ENCODE measurements around the gene ATP2C2.
"Not testable (repeated sequence)": the region's sequence is repeated elsewhere in the genome, so short reads cannot be mapped to it uniquely, and the experiment has no call there.

Gene ATP2C2

DNA sequence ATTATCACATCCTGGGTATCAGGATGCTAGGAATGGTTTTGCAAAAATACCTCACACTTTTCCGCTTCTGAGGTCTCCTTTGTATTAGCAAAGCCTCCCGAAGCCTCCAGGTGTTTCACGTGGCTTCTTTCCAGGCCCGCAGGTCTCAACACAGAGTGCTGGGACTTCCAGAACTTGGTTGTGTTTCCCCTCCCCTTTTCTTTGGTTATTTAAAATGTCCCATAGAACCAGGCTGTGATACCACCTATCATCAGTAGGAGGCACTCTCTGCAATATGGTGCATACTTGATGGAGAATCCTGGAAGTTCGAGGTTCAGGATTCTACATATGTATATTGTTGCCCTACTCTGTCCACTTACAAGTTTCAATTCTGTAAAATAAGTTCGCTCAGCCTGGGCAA, 28.8 kb downstream of the ATP2C2 start:
- DNase-seq (ENCODE audit: low read depth) = no peak

DNA sequence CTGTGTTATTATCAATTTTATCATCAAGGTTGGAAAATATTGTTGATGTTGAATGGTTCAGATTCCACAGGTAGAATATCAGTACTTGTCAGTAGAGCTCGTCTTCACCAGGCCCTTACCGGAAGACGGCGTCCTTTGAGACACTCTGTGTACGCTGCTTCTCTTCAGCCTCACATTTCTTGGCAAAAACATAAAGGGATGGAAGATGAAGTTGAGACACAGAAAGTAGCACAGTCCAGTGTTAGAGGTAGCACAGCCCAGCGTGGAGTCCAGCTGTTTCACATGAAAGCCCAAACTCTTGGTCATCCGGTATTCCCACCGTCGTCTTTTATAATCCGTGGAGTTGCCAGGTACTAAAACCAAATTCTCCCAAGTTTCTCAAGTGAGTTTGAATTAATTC, 30.4 kb downstream of the ATP2C2 start:
- no peak for DNase-seq (ENCODE audit: low read depth)

DNA sequence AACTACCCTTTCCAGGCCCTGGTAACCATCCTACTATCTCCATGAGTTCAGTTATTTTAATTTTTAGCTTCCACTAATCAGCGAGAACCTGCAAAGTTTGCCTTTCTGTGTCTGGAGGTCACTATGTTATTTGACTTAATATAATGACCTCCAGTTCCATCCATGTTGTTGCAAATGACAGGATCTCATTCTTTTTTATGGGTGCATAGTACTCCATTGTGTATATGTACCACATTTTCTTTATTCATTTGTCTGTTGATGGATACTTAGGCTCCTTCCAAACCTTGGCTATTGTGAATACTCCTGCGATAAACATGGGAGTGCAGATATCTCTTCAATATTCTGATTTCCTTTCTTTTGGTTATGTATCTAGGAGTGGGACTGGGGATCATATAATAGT, 31.6 kb downstream of the ATP2C2 start:
- not testable (repeated sequence) for DNase-seq (ENCODE audit: low read depth)

DNA sequence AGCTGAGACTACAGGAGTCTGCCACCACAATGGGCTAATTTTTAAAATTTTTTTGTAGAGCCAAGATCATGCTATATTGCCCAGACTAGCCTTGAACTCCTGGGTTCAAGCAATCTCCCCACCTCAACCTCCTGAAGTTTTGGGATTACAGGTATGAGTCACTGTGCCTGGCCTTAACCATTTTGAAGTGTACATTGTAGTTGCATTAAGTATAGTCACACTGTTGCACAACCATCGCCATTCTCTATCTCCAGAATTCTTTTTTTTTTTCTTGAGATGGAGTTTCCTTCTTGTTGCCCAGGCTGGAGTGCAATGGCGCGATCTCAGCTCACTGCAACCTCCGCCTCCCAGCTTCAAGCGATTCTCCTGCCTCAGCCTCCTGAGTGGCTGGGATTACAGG, 35.1 kb downstream of the ATP2C2 start:
- DNase-seq (ENCODE audit: low read depth) = not testable (repeated sequence)

DNA sequence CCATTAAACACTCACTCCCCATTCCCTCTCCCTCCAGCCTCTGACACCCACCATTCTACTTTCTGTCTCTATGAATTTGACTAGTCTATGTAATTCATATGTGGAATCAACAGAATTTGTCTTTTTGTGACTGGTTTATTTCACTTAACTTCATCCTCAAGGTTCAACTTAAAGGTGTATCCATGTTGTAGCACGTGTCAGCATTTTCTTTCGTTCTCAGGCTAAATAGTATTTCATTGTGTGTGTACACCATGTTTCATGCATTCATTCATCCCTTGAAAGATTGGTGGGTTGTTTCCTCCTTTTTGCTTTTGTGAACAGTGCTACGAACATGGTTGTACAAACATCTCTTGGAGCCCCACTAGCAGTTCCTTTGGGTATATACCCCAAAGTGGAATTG, 36.0 kb downstream of the ATP2C2 start:
- no peak for DNase-seq (ENCODE audit: low read depth)

DNA sequence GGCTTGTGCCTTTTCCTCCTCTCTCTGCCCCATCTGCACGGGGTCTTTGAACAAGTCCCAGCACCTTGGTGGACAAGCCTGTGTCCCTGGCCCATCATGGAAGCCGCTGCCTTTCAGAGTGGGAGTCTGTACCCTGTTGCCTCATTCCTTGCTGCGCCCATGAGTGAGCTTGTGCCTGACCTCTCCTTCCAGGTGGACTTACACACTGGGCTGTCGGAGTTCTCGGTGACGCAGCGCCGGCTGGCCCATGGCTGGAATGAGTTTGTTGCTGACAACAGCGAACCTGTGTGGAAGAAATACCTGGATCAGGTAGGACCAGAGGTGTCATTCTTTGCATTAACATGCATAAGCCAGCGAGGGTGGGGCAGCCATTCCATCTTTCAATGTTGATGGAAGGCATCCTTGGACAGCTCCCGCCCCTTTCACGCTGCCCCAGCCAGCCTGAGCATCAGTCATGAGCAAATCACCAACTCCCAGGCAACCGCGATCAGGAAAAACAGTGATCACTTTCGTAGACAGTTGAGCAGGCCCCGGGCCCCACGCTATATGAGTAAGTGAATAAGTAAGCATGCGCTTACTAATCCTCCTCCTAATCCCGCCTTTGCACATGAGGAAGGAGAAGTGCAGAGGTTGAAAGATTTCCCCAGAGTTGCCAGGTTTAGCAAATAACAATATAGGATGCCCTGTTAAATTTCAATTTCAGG, 36.8 kb downstream of the ATP2C2 start:
- DNase-seq (ENCODE audit: low read depth) = no peak

DNA sequence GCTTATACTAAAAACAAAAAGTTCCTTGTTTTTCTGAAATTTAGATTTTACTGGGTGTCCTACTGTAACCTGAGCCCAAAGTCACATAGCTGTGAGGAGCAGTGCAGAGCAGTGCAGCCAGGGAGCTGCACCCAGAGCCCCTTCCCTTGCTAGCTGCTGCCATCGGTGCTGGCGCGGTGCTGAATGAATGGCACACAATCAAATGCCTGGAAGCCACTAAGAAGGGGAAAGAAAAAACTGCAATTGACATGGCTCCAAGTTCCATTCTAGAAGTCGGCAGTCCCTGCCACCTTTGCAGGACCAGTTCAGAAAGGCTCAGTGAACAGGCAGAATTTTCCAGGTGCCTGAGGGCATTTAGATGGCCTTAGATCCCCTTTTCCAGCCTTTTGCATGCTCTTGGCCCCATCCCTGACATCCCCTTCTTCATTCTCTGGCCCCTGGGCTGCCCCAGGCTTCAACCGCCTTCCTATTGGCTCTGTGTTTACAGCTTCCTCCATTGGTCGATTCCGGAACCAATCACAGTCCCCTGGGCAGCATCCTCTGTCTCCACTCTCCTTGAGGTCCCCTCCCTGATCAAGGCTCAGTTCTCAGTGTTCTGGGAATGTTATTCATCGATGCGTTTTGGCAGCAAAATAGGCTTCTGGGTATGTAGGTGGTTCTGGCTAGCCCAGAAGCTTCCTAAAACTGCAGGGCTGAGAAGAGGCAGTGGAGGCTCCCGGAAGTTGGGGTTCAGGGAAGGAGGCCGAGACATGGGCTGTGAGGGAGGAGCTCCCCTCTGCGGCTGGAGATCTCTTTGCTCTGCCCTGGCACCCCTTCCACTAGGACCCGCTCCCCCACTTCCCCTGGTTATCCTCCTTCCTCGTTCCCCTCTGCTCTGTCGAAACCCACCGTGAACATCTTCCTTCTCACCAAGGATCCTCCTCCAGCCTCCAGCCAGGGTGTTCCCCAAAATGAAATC, 37.9 kb downstream of the ATP2C2 start:
- DNase-seq (ENCODE audit: low read depth) = no peak

DNA sequence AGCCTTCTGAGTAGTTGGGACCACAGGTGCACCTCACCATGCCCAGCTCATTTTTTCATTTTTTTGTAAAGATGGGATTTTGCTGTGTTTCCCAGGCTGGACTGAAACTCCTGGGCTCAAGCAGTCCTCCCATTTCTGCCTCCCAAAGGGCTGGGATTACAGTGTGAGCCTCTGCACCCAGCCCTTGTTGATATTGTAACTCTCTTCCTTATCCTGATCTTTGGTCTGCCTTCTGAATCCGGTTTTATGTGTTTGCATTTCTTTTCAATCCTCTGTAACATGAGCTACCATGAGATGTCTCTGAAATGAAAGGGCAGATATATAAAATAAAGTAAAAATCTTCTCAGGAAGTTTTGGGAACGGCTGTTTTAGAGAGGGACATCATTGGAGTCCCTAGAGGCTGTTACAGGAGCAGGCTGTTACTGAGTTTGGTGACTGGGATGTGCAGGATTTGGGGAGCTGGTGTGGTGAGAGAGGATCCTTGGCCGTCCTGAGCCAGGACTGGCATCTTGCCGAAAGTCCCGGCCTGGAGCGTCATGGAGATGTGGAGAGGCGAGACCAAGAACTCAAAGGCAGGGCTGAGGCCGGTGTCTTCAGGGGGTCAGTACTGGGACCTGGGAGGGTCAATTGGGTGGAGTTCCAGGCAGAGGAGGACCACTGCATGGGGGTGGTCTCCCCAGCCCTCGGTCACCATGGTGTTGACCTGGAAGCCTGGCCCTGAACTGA, 39.4 kb downstream of the ATP2C2 start:
- DNase-seq (ENCODE audit: low read depth) = no peak

DNA sequence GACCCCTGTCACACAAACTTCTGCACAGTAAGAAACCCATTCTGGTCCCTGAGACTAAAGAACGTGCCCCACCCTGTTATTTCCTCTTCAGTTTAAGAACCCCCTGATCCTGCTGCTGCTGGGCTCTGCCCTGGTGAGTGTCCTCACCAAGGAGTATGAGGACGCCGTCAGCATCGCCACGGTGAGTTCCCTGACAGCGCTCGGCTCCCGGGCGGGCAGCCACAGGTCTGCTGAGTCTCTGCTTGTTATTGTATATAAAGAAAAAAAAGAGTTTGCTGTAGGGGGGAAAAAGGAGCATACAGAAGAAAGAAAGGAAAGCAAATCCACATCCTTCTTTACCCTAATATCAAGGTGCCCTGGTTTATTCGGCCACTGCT, 40.0 kb downstream of the ATP2C2 start:
- DNase-seq (ENCODE audit: low read depth) = no peak

DNA sequence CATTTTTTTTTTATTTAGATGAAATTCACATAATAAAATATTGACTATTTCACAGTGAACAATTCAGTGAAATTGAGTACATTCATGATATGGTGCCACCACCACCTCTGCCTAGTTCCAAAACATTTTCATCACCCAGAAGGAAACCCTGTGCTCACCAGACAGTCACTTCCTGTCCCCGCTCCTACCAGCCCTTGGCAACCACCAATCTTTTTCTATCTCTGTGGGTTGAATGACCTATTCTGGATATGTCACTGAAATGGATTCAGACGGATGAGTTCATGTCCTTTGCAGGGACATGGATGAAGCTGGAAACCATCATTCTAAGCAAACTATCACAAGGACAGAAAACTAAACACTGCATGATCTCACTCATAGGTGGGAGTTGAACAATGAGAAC, 40.5 kb downstream of the ATP2C2 start:
- DNase-seq (ENCODE audit: low read depth) = no peak

DNA sequence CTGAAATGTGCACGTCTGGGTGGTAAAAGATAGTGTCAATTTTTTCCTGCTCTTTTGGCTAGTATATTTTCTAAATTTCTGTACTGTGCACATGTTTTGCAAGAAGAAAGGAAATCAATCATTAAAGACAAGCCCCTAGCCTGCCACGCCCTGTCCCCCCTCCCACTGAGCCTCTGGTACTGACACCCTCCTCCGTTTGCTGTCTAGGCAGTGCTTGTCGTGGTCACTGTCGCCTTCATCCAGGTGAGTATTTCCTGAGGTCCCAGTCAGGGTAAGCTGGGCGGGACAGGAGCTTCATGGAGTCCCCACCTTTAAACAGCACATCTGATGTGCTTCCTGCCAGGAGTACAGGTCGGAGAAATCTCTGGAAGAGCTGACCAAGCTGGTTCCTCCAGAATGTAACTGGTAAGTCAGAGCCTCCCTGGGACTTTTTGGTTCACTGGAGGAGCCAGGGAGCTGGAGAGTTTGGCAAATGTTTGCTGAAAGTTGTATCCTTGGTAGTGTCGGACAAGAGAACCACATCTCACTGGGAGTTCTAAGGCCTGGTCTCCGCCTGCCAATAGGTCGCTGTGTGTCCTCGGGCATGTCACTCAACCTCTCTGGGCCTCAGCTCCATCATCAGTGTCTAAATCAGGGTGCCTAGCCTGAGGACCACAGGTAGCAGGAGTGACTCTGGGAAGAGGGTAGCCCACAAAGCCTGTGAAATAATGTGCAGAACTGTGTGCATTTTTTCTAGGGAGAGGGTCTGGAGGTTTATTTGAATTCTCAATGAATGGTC, 42.2 kb downstream of the ATP2C2 start:
- DNase-seq (ENCODE audit: low read depth) = no peak

DNA sequence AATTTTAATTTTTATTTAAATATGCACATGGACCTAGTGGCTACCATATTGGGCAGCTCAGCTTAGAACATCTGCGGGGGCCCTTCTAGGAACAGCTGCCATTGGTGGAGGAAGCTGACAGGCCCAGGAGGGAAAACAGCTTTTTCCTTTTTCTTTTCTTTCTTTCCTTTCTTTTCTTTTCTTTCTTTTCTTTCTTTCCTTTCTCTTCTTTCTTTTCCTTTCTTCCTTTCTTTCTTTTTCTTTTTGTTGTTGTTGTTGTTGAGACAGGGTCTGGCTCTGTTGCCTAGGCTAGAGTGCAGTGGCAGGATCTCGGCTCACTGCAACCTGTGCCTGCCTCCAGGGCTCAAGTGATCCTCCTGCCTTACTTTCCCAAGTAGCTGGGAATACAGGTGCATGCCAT, 43.4 kb downstream of the ATP2C2 start:
- no peak for DNase-seq (ENCODE audit: low read depth)

DNA sequence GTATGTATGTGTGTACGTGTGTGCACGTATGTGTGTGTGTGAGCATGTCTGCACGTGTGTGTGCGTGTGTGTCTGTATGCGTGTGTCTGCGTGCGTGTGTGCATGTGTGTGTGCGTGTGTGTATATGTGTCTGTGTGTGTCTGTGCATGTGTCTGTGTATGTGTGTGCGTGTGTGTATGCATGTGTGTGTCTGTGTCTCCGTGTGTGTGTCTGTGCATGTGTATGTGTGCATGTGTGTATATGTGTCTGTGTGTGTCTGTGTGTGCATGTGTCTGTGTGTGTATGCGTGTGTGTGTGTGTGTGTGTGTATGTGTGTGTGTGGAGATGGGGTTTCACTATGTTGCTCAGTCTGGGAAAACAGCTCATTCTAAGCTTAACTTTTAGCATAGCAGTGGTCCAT, 43.9 kb downstream of the ATP2C2 start:
- no peak for DNase-seq (ENCODE audit: low read depth)

DNA sequence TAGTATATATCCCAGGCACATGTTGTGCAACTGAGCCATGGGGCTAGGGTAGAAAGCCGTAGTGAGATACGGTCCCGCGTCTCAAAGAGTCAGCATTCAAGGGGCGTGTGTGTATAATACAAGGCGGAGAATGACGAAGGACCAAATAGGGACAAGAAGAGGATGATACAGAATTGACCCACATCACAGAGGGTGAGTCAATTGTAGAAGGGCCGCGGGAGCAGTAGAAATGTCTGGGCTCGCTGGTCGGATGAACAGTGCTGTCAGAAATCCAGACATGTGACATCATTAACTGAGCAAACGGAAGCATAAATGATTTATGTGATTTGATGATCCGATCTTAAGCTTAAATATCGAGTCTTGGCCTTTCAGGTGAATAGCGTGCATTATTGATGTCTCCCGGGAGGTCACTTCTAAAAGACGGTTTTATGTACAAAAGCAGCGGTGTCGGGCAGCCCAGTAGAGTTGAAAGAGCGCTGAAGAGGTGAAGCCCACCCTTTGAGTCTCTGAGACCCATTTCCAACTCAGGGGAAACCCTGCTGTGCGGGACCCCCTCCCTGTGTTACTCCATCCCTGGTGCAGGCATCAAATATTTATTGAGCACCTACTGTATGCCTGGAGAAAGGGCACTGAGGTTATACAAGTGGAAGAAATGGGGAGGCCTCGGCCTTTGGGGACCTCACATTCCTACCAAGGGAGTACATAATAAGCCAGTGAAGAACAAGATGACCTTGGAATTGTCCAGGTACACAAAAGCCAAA, 45.1 kb downstream of the ATP2C2 start:
- DNase-seq (ENCODE audit: low read depth) = no peak

DNA sequence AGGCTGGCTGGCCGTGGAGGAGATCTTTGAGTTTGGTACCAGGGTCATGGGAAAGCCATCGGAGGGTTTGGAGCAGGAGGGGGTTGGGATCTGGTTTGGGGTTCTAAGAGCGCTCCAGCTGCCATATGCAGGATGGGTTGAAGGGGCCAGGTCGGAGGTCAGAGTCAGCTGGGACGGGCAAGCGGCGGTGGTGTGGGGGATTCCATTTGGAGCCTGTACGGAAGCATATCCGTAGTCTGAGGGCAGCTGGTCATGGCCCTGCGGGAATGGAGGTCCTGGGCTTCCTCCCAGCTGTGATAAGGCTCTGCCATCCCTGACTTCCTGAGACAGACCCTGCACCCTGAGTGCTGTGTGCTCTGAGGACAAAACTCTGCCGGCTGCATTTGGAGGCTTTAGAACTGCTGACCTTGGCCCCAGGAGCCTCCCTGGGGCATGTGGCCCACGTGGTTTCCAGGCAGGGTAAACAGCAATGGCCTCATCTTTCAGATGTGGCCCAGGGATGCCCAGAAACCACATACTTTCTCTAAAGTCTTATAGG, 46.5 kb downstream of the ATP2C2 start:
- DNase-seq (ENCODE audit: low read depth) = no peak

DNA sequence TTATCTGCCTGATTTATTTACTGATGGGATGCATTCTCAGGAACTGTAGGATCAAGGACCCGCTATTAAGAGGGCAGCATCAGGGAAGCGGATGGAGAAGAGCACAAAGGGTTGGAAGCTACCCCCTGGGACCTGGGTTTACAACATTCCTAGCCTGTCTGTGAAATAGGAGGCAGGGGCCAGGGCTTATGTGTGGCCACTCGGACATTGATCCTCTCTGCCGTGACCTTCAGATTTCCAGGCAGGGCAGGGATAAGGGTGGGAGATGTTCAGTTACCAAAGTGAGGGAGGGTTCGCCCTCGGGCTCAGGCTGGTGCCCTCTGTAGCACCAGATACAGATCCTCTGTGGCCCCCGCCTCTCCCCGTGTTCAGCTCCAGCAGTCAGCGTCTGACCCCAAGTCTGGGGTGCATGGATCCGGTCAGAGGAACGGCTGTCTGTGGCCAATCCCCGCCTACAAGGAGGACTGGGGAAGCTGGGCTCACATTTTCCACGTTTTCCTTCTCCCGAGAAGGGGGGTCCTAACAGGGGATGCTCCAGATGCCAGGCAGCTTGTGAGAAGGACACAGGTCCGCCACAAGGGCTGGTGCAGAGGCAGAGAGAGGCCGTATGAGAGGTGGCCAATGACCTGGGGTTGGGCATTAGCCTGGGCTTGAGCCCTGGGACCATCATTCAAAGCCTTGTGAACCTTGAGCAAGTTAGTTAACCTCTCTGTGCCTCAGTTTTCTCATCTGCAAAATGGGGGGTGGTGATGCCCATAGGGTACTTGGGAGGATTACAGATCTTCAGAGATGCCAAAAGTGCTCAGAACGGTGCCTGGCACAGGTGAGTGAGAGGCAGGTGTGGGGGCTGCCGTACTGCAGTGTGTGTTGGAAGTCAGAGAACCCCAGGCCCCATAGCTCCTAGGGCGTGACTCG, 48.3 kb downstream of the ATP2C2 start:
- DNase-seq (ENCODE audit: low read depth) = no peak

DNA sequence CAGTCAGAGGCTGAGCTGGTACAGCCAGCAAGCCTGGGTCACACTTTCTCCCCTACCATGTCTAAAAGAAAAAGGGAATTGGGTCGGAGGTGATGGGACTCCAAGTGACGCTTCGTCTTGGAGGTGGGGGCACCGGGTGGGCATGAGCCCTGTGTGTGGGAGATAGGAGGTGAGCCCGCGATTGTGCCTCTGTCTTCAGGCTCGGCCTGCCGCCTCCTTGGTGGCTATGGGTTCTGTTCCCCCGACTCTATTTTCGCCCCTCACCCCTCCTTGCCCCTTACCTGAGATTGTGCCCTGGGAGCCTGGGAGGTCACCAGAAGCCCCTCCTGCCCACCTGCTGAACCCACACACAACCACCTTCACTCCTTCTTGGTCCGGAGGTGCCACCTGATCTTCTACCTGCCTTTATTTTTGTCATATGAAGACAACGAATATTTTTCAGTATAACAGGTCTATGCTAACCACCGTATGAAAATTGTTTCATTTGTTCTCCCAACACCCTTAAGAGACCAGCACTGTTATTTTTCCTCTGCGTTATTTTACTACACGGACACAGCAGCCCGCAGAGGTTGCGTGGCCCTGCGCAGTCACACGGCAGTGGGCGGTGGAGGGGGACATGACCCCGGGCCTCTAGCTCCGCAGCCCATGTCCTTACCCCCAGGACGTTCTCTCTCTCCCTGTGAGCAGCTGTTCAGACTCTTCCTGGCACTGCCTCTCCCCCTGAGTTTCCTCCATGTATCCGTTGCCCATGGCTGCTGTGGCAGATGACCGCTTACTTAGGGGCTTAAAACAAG, 49.9 kb downstream of the ATP2C2 start:
- no peak for DNase-seq (ENCODE audit: low read depth)

DNA sequence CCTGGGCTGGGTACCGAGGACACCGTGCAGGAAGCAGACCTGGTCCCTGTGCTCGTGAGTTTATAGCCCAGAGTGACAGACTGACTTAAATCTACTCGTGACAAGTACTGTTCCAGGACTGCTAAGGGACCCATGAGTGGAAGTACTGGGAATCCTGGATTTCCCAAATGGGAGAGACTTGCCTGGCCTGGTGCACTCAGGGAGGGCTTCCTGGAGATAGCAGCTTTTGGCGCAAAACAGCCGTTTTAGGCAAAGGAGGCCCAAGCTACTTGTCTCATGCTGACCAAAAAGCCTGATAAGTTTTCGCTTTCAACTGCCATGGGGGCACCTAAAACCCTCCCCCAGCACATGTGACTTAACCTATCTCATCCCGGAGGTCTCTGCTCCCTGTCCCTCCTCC, 51.4 kb downstream of the ATP2C2 start:
- DNase-seq (ENCODE audit: low read depth) = no peak

DNA sequence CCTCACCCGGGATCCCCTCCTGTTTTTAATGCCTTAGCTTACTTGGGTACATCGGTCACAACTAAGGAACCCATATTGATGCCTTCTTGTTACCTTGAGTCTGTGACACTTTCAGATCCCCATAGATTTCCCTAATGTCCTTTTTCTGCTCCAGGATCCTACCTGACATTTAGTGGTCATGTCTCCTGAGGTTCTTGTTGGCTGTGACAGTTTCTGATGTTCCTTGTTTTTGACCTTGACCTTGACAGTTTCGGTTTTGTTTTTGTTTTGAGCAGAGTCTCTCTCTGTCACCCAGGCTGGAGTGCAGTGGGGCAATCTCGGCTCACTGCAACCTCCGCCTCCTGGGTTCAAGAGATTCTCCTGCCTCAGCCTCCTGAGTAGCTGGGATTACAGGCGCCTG, 52.2 kb downstream of the ATP2C2 start:
- DNase-seq (ENCODE audit: low read depth) = not testable (repeated sequence)

All from stimulated activated CD8-positive, alpha-beta memory T cell treated with anti-CD3 and anti-CD28 coated beads, Interleukin-12 subunit alpha, Interleukin-12 subunit beta, amount 100 ng/mL, for 4 hours (primary cell).